GM13977 (cell line): ENCODE measurements around the gene DOK7.

Experiments used
- DNase-seq: peaks from one replicate; pipeline ENCODE4 v3.0.0; 2012; ENCODE audit warnings: low spot score
- in situ Hi-C: fragments of 300-500 bp; cut with MboI; formaldehyde crosslinking; loops from one replicate; pipeline ENCODE4 v1.12.0; 2022; ENCODE audit warnings: low sequenced_read_pairs, low pct_unique_long_range_greater_than_20kb, mixed read lengths, inconsistent platforms; ENCODE audit not compliant: unreplicated experiment
- TF ChIP-seq, protein P1 (sequence below): IDR thresholded peaks from 2 replicates; pipeline ENCODE4 v1.5.1; 2012; ENCODE audit warnings: mild to moderate bottlenecking, control low read depth; ENCODE audit not compliant: insufficient read depth; ENCODE audit errors: extremely low read depth, missing control alignments

Gene DOK7

DNA sequence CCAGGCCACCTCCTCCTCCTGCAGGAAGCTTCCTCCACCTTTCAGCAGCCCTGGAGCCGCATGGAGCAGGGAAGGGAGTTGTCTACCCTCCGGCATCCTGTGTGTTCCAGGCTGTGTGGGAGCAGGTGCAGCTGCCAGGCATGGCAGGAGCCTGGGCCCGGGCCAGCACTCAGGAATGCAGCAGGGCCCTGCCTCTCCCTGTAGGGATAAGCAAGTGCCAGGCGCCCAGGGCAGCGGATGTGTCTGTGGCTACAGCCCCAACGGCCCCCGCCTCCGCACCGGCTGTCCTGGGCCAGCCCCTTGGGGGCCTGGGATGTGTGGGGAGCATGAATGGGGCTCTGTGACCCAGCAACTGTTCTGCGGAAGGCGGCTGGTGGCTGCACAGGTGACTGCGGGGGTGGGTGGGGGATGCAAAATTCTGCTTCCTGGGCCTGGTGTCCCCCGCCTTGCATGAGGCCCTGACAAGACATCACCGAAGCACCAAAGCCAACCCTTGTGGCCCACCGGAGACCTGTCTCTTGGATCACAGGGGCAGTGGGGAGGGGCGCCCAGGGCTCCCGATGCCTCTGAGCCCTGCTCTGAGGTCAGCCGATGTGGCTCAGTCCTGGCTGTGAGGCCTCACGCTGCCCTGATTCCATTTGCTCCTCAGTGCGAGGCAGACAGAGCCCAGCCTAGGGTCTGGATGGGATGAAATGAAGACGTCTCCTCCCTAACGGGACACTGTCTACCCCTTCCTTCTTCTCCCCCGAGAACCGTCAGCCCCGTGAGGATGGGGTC is 1.4 kb upstream of the DOK7 start:
- in situ Hi-C loops: no loop called here
- DNase-seq: no peak
- TF ChIP-seq, protein P1, sequence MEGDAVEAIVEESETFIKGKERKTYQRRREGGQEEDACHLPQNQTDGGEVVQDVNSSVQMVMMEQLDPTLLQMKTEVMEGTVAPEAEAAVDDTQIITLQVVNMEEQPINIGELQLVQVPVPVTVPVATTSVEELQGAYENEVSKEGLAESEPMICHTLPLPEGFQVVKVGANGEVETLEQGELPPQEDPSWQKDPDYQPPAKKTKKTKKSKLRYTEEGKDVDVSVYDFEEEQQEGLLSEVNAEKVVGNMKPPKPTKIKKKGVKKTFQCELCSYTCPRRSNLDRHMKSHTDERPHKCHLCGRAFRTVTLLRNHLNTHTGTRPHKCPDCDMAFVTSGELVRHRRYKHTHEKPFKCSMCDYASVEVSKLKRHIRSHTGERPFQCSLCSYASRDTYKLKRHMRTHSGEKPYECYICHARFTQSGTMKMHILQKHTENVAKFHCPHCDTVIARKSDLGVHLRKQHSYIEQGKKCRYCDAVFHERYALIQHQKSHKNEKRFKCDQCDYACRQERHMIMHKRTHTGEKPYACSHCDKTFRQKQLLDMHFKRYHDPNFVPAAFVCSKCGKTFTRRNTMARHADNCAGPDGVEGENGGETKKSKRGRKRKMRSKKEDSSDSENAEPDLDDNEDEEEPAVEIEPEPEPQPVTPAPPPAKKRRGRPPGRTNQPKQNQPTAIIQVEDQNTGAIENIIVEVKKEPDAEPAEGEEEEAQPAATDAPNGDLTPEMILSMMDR: no peak

DNA sequence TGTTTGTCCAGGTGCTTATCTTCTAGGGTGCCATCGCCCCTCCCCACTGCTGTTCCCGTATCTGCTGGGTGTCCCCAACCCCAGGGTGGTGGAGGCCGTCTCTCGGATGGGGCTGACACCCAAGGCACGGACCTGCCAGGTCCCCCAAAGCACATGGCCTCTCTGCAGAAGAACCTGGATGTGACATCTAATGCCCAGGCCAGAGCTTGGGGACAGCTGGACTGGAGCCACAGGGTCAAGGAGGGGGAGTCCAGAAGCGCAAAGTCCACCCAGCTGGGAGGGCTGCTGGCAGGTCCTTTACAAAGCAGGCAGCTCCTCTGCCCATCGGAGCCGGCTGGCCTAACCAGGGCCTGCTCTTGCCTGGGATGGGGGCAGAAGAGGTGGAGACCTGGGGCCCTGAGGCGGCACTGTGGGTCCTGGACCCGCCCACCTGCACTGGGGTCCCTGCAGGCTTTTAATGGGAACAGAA is 751 bp upstream of the DOK7 start:
- DNase-seq: no peak
- TF ChIP-seq, protein P1: no peak
- in situ Hi-C loops: no loop called here

DNA sequence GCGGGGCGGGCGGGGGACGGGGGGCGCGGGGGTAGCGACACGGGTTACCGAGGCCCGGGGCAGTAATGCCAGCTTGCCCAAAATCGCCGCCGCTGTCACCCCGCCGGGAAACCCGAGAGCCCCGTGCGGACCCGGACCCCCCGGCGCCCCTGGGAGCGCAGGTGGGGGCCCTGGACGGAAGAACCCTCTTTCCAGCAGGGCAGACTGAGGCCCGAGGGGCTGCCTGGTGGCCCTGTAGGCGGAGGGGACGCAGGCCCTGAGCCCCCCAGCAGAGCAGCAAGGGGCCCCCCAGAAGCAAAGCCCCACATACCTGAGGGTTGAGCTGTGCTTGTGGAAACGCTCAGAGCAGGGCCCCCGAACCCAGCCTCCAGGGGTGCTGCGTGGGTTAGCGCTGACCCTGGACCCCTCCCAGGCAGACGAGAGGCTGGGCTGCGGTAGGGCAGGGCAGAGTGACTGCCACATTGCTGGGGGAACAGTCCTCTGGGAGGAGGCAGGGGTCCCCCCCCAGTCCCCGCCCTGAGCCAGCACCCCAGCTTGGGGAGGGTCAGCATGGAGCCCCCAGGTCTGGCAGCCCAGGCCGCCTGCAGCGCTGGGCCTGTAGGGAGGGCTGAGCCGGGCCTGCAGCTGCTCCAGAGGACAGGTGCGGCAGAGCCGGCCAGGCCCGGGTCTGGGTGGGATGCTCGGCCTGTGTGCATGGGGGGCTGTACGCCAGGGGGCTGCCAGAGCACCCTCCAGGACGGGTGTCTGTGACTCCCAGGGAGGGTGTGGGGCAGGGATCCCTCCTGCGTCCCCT is 646 bp downstream of the DOK7 start:
- in situ Hi-C loops: no loop called here
- DNase-seq: no peak

DNA sequence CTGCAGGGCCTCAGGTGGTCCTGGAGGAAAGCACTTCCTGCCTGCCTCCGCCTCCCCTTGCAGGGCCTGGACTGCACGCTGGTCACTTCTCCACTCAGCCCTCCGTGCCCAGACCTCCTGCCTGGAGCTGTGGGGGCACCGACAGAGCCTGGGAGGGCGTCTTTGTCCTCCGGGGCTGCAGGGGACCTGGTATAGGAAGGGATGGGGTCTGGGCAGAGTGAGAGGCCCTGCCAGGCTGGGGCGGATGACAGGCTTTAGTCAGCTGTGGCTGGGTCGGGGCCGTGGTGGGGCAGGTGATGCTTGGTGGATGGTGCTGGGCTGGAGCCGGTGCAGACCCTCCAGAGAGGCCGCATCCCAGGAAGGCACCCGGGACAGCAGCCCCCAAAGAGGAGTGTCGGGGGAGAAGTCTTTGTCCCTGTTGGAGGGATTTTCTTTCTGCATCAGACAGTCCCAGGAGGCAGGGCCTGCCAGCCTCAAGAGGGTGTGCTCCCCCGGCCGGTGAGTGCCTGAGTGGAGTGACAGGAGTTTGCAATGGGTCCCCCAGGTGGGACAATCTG is 1.3 kb downstream of the DOK7 start:
- no peak for DNase-seq
- TF ChIP-seq, protein P1: no peak
- in situ Hi-C loops: no loop called here

More for the DNA sequence above, 646 bp downstream of the DOK7 start:
- TF ChIP-seq, protein P1: no peak

DNA sequence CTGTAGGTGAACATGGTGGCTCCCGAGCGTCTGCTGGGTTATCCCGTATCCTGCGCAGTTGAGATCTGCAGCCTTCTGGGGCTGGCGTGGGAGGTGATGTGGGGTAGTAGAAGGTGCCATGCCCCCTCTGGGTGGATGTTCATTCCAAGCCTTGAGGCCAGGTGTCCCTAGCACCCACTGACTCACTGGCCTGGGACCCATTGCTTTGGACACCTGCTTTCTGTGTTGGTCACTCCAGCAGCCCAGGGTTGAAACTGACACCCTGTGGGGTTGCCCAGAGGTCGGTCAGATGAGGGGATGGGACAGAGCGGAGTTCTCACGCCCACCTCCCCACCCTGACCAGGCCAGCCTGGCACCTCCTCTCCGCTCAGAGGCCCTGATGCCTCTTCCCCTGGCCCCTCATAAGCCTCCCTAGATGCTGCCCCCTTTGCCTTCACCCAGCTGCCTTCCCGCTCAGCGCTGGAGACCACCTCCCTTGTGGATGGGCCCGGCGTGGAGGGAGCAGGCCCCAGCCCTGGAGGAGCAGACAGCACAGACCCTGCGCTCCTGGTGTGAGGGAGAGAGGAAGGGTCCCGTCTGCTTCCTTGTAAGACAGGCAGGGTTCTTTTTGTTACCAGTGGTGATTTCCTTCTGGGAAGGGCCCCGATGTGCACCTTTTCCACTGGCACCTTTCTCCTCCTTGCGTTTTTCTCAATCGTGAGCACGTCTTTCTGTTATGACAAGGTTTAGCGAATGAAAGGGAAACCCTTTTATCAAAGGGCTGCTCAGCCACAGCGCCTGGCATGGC is 2.0 kb downstream of the DOK7 start:
- DNase-seq: no peak
- TF ChIP-seq, protein P1: no peak
- in situ Hi-C loops: no loop called here
